ENCODE measurements around the gene NCOR1.
A peak's percentile ranks its signal among the peaks of the same experiment; 100 is the strongest.
"Not testable (repeated sequence)": the region's sequence is repeated elsewhere in the genome, so short reads cannot be mapped to it uniquely, and the experiment has no call there.

Gene NCOR1

GRCh38 chr17:16085066-16085699 is 130.2 kb downstream of the NCOR1 start:
- FAIRE-seq: peak; percentile 74

GRCh38 chr17:16083223-16083622 is 132.1 kb downstream of the NCOR1 start:
- no peak for FAIRE-seq

GRCh38 chr17:16081507-16082087 is 133.7 kb downstream of the NCOR1 start:
- no peak for FAIRE-seq

GRCh38 chr17:16080366-16080765 is 135.0 kb downstream of the NCOR1 start:
- FAIRE-seq: no peak

GRCh38 chr17:16075949-16076348 is 139.4 kb downstream of the NCOR1 start:
- FAIRE-seq: peak; percentile 82

GRCh38 chr17:16074423-16074822 is 140.9 kb downstream of the NCOR1 start:
- no peak for FAIRE-seq

GRCh38 chr17:16073845-16074244 is 141.5 kb downstream of the NCOR1 start:
- no peak for FAIRE-seq

- no peak for FAIRE-seq
Measured at GRCh38 chr17:16072031-16072430, 143.3 kb downstream of the NCOR1 start.

- no peak for FAIRE-seq
Measured at GRCh38 chr17:16068323-16068722, 147.0 kb downstream of the NCOR1 start.

- no peak for FAIRE-seq
Measured at GRCh38 chr17:16066125-16066524, 149.2 kb downstream of the NCOR1 start.

- no peak for FAIRE-seq
Measured at GRCh38 chr17:16061631-16062030, 153.7 kb downstream of the NCOR1 start.

- not testable (repeated sequence) for FAIRE-seq
Measured at GRCh38 chr17:16055139-16055538, 160.2 kb downstream of the NCOR1 start.

- FAIRE-seq: peak; percentile 95
Measured at GRCh38 chr17:16052486-16052885, 162.8 kb downstream of the NCOR1 start.

GRCh38 chr17:16050844-16051243 is 164.5 kb downstream of the NCOR1 start:
- no peak for FAIRE-seq

- FAIRE-seq: no peak
Measured at GRCh38 chr17:16048811-16049449, 166.4 kb downstream of the NCOR1 start.

GRCh38 chr17:16046966-16047365 is 168.4 kb downstream of the NCOR1 start:
- no peak for FAIRE-seq

GRCh38 chr17:16044487-16044886 is 170.8 kb downstream of the NCOR1 start:
- FAIRE-seq: no peak

GRCh38 chr17:16040710-16041251 is 174.6 kb downstream of the NCOR1 start:
- no peak for FAIRE-seq

- FAIRE-seq: no peak
Measured at GRCh38 chr17:16037636-16038035, 177.7 kb downstream of the NCOR1 start.

- FAIRE-seq: no peak
Measured at GRCh38 chr17:16036261-16036660, 179.1 kb downstream of the NCOR1 start.

GRCh38 chr17:16033729-16034349 is 181.5 kb downstream of the NCOR1 start:
- no peak for FAIRE-seq

GRCh38 chr17:16027708-16028584 is 187.4 kb downstream of the NCOR1 start:
- FAIRE-seq: no peak

- FAIRE-seq: no peak
Measured at GRCh38 chr17:16026895-16027294, 188.4 kb downstream of the NCOR1 start.
